HG02884 (cell line): ENCODE data around the gene ATP8A1.

ENCODE experiments used
- ATAC-seq: cut with Tn5 transposase; IDR thresholded peaks from one replicate; pipeline ENCODE4 v1.9.1; 2021; ENCODE audit warnings: mild to moderate bottlenecking, moderate library complexity; ENCODE audit not compliant: unreplicated experiment

The ATP8A1 gene

DNA sequence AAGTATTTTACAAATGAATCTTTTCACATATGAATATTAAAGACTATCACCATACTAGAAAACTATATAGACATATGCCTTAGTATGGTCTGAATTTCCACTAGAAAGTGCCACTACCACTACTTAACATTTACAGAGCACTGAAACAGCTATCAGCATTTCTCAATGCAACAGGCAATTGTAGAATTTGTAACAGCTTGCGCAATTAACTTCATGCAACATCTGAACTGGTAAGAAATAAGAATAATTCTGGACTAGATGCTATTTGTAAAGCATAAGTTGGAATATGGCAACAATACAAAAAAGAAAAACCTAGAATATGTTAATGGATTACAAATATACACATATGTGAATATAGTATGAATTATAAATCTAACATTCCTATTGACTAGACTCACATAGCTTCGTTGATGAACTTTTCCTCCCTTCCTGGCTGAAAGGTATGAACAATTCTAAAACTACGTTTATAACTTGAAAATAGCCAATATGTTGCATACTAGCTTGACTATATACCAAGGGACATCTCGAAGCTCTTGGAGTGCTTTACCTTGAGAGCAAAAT, 82.0 kb downstream of the ATP8A1 start:
- ATAC-seq: no peak

DNA sequence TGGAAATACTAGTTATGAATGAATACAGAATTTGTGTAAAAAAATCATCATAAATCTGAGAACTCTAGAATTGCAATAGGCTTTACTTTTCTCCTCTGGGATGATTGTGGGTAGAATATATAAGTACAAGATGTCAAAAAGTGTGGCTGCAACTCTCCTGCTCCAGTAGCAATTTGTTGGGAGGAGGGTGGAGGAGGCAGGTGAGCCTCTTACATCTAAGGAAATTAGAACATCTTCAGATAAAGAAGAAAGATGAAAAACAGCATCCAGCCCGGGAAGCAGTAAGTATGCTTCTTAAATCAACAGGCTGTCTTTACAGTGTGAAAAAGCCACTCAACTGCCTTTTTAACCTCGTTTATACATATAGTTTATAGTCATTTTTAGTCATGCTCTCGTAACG, 83.7 kb downstream of the ATP8A1 start:
- no peak for ATAC-seq

DNA sequence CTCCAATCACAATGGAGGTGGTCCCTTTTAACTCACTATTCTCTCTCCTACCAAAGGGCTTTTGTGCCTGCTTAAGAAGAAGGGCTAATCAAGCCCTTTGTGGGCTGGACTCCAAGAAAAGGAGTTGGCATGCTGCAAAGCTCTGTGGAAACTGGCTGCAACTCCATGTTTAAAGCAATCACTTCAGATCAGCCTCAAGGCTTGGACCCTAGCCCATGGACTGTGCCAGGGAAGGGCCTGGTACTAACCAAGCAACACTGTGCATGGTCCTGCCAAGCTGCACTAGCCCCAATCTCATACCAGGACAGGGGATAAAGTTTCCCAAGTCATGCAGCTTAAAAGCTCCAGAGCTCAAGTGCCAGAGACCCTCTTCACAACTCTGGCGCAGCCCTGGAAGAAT, 86.7 kb downstream of the ATP8A1 start:
- ATAC-seq: no peak

DNA sequence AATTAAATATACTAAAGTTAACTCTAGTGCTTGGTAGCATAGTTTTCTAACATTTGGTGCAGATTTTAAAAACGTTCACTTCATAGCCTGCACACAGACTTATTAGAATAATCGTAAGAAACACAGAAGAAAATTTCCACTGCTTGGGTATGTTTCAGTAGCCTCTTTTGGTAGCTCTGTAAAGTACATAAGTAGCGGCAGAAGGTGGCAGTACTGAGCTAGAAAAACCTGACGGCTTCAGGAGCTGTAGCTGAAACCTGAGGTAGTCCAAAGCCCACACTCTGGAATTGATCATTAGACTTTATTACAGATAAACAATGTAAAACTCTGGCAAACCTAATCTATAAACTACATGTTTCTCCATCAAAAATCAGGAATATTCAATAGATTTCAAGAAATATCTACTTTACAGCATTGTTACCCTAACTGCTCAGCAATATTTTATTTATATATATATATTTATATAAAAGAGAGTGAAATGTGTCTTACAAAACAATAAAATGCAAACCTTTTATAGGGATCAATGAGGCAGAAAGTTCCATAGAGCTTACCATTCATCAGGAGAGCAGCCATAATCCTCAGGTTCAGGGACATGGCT, 88.2 kb downstream of the ATP8A1 start:
- ATAC-seq: peak; percentile 94

DNA sequence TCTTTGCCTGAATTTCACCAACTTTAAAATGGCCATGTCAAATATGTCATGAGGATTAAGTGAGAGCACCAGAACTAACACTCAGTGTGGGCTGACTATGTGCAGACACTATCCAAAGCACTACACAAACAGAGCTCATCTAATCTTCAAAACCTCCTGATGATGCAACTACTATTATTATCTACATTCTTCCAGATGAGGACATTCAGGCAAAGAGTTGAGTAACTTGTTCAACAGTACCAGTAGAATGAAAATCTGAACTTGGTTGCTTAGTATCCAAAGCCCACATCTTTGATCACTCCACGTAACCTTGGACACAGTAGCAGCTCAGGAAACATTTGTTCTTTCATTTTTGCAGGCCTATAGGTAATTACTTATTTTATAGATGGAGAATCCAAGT, 90.1 kb downstream of the ATP8A1 start:
- ATAC-seq: no peak

DNA sequence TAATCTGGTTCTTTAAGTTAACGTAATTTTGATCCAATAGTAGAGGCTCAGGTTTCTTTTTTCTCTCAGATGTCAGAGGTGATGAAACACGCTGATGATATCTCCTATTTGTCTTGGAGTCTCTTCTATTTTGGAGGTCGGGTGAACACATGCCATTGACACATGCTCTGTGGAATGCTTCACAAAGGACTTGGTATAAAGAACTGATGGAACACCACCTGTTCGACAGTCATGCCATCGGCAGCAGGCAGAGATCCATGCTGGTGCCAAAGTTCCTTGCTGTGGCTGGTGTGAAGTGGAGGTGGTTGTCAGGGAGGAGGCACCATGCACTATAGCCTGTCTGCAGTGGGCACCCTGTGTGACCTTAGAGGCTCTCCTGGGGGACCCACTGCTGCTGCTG, 94.9 kb downstream of the ATP8A1 start:
- ATAC-seq: no peak

DNA sequence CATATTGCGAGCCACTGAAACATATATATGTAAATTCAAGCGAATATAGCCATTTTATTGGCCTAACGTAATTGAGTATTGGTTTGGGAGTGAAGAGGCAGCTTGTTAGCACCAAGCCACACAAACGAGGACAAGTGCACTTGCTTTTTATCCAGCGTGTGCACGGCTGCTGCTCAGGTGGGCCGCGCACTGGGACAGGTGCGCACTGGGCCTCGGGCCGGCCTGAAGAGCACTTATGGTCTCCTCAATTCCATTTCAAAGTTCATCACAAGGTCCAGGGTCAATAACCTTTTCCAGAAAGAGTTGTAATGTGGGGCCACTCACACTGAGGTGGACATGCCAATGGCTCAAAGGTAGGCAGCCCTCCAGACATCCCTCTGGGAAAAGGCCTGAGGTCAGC, 95.9 kb downstream of the ATP8A1 start:
- ATAC-seq: no peak

DNA sequence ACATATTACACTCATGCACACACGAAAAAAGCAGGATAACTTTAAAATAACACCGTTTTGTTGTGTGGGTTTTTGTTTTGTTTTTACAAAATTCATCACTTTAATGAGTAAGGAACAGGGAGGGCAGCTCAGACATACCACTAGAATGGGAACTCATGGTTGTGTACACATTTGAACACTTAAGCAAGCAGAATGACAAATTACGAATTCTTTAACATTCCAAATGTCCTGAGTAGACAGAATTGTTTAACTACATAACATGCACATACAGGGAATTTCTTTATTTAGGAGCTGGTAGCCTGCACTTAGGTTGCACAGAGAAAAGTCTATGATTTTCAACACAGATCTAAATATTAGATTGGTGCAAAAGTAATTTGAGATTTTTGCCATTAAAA, 96.4 kb downstream of the ATP8A1 start:
- ATAC-seq: no peak

DNA sequence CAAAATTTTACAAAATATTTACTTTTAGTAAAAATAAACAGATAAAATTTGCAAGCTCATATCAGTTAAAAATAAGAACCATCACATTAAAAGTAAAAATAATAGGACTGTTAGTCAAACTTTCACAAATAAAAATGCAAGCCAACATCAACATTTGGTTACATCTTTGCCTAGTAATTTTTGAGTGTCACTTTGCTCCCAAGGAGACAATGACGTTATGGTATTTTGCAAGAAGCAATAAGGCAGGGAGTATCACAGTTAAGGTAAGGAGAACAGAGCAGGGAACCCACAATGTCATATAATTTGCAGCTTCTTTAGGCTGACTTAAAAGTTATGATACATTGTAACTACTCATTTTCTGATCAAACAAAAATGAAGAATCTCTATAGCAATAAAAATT, 98.7 kb downstream of the ATP8A1 start:
- ATAC-seq: no peak

DNA sequence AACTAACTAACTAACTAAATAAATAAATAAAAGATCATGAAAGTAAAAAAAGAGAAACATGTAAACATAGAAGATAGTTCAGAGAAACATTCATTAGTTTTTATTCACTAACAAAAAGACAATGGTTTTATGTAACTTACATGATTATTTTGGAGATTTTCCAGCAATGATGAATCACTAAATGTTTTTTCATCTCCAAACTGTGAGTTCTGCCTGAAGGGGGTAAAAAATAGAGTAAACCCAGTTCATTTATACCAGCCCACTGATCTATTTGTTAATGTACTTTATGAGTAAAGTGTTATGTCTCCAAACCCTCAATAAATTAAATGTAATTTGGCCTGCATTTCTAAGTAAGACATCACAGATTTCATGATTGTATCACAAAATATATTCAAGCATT, 101.1 kb downstream of the ATP8A1 start:
- no peak for ATAC-seq

DNA sequence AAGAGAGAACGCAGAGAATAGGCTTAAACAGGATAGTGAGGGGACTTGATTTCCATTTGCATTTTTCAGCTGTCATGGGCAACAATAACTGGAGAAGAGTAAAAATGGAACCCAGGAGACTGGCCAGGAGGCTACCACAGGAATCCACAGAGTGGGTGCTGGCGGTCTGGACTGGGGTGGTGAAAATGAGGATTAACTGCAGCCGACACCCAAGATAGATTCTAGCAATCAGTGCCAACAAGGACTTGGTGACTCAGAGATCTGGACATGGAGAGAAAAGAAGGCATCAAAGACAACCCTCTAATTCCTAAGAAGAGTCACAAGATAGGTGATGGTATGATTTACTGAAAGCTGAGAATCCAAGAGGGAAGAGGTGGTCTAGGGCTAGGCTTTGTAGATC, 102.8 kb downstream of the ATP8A1 start:
- ATAC-seq: no peak

DNA sequence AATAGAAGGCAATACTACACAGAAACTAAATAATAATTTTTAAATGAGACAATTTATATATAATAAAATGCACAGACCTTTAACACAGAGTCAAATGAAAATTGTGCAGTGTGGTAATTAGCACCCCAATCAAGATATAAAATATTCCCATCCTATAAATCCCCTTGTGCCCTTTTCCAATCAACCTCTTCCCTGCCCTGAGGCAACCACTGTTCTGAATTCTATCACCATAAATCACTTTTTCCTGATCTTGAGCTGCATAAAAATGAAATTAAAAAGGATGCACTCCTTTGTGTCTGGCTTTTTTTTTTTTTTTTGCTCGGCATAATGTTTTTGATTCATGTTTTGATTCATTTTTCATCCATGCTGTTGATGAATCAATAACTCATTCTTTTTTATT, 107.0 kb downstream of the ATP8A1 start:
- no peak for ATAC-seq

DNA sequence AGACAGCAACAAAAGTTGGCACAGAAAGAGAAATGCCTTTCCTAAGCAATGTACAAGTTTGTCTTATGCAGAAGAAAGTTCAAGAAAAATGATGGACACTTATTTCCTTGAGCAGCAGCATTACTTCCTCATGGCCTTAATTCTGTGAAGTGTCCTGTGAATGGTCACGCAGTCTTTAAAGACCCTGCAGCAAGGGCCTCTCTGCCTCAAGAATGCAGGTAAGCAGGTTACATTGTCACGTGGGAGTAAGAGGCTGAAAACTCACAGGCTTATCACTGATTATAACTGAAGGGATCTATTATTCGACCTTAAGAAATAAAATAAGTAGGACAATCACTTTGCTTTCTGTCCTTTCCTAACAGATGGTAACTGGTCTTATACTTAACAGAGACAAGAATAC, 109.1 kb downstream of the ATP8A1 start:
- ATAC-seq: no peak

DNA sequence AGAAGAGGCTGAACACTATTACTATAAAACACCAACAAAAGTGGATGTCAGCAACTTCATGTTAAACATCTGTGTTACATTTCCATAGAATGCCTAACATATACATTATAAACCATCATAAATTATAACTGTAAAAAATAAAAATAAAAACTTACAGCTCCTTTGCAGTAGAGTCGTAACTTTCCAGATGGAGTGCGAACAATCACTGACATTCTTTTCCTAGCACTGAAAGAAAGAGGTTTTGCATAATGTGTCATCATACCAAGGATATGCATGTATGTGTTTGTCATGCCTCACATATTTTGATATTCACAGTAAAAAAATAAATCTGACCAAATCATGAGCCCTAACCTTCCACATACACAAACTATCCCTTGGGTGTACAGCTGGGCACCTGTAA, 113.1 kb downstream of the ATP8A1 start:
- ATAC-seq: no peak

DNA sequence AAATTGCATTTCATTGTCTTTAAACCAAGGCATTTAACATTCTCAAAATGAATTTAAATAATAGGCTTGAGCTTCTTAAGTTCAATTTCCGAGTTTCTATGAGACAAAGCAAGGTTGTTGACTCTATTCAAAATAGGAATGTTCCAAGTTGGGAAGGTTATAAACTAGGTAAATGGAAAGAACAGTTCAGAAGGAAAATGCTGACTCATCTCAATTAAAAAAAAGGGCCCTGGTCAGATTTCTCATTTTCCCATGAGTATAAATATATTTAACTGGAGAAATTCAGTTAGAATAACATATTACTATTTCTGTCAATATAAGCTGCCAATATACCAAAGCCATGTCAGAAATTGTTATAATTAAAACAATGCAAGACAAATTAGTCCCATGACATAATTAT, 113.8 kb downstream of the ATP8A1 start:
- ATAC-seq: no peak

DNA sequence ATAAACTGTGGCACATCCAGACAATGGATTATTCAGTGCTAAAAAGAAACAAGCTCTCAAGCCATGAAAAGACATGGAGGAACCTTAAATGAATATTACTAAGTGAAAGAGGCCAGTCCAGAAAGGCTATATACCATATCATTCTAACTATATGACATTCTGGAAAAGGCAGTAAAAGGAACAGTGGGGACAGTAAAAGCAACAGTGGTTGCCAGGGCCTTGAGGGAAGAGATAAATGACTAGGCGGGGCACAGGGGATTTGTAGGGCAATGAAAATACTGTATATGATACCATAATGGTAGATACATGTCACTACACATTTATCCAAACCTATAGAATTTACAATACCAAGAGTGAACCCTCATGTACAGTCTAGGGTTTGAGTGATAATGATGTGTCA, 115.3 kb downstream of the ATP8A1 start:
- no peak for ATAC-seq

DNA sequence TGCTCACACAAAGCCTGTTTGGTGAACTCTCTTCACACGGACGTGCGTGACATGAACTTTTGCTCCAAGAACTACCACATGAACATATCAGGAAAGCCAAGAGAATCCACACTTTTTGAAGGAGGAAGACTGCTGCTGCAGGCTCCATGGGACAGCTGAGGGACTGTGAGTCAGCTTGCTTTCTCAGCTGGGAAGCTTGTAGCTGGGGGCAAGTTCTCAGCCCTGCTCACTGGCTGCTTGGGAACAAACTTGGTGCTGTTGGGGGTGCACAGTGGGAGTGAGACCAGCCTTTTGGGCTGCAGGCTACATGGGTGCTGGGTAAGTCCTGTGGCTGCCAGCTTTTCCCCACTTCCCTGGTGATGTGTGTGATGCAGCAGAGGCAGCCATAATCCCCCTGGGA, 123.9 kb downstream of the ATP8A1 start:
- ATAC-seq: no peak

DNA sequence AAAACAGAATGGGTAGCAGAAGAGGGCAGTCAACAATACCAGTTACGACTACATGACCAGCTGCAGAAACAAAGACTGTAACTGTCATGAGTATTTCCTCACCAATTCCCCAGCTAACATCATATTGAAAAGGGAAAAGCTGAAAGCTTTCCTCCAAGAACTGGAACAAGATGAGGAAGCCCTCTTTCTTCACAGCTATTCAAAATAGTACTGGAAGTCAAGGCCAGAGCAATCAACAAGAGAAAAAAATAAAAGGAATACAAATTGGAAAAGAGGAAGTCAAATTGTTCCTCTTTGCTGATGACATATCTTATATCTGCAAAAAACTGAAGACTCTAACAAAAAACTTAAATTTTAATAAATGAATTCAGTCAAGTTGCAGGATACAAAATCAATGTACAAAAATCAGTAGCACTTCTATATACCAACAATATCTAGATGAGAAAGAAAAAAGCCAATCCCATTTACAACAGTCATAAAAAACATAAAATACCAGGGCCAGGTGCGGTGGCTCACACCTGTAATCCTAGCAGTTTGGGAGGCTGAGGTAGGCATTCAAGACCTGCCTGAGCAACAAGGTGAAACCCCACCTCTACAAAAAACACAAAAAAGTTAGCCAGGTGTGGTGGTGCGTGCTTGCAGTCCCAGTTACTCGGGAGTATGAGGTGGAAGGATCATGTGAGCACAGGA, 125.4 kb downstream of the ATP8A1 start:
- ATAC-seq: no peak

DNA sequence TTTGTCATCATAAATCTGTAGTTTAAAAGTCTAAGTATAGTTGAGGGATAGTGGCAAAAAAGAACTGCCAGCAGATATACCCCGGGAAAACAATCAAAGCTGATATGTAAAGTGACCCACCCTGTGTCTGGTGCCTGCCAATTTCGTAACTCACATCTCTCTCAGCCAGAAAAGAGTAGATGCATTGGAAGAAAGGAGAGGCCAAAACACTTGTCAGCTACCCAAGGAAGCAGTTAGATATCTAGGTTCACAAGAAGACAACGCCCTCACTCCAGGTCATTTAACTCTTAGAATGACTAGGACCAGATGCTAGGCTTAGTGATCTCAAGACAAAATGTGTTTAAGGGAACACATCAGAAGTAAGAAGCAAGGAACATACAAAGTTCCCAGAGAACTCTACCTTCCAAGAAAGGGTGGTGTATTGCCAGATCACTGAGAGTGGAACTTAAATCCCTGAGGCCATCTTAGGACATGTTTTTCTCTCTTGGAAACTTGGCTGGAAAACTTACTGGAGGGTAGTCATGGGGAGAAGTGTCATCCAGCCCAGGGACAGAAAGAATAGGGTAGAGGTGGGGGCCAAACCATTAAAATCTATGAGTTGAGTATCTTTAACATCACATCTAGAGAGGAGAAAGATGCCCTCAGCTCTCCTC, 133.7 kb downstream of the ATP8A1 start:
- no peak for ATAC-seq

DNA sequence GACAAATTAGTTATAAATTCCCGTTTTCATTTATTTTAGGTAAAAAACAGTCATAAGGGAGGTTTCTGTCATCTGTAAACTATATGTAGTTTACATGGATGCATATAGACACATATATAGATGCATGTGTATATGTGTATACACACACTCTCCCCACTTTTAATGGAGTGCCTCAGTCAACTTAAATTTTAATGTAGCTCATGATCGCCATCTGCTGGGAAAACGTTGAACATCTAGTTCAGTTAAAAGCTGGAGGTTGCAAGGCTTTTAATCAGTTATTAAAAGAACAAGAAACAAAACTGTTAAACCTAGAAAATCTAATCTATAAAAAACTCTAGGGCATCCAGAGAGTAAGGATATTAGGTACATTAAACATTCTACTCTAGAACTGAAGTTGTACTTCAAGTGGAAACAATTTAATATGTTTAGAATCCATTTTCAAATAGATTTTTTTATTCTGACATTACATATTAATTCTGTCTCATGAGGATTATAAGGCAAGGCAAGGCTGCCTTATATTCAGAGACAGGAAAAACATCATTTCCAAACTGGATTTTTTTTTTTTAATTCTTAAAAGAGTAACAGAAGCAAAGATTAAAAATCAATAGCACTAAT, 137.0 kb downstream of the ATP8A1 start:
- ATAC-seq: peak; percentile 53

DNA sequence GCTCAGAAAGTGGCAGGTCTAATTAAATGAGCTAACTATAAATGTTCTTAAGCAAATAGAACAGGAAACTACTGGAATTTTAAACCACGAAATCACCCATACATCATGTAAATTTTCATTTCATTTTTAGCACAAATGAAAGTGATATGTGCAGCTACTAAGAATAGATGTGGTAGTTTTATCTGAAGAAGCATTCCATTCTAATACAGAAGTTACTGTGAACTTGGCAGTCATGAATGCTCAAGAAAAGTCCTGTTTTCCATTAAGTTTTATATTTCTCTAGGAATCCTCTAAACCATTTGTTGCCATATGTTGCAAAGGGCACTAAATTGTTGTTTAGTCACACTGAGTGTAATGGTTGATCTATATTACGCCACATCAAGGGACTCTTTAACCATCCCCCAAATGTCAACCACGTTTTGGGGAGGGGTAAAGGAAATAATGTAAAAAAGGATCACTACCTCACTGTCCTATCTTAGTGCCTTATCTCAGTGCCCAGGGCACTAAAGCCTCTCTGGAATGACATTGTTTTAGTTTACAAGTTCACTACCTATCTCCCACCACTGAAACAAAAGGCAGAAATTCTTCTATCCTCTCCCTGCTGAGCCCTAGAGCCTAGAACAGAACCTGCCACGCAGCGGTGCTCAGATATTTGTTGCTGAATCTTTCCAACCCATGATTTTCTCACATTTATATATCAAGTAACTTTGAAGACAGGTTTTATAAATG, 141.6 kb downstream of the ATP8A1 start:
- no peak for ATAC-seq
